ENCODE data around the gene RPS15A. TPM values are rescaled to one million over a fixed set of nuclear protein-coding genes. Genes with fewer than 3 reads are reported as not detected.

Gene RPS15A
- total RNA-seq, result 2,276 TPM

DNA sequence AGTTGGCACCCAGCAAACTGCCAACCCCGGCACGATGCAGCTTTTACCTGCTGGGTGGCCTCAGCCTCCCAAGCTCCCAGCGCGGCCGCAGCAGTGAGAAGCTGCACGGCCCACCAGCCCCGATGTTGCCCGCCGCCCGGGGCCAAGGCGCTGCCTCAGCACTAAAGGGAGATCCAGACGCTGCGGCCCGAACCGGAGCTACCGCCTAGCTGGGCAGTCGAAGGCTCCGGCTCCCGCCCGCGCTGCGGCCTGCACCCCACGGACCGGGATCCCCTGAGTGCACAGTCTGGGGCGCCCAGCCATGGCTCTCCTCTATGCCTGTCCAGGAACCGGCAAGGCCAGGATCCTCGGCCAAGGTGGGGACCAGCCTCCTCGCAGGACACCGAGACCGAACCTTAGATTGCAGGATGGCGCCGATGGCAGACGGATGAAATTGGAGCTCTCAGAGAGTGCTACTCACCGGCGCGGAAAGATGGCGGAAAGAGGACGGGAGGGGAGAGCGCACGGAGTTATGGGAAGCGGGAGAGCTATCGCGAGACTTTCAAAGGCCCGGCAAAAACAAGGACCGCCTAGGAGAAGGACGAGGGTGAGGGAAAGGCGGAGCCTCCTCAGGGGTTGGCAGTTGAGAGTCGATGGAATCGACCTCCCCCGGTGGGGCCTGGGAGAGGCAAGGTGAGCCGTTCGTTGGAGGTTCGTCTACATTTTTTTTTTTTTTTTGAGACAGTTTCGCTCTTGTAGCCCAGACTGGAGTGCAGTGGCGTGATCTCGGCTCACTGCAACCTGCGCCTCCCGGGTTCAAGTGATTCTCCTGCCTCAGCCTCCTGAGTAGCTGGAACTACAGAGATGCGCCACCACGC lies at the start of gene RPS15A:
Gene RPS15A, minus strand, starts transcription at position 485 of the 857 bp plus-strand sequence. CDS start 1,221 bp downstream, outside the sequence.
- Histone ChIP-seq H3K9me3 (ENCODE audit: control insufficient read depth in 3 of 3, low read length in 3 of 3) (no peaks in the 10 kb centered on the region), H3K36me3 (ENCODE audit: control insufficient read depth in 3 of 3, insufficient read depth in 3 of 3, low read length in 3 of 3) (peaks cover 41 to 48% (median 47%) of the 10 kb centered on the region in 3 donors), H3K27me3 (ENCODE audit: control insufficient read depth in 3 of 3, insufficient read depth in 3 of 3, low read length in 3 of 3) (no peaks in the 10 kb centered on the region), H3K27ac (ENCODE audit: low read depth, low read length) (peak within 1 kb of the TSS; percentile 84), H3K4me3 (ENCODE audit: low read length in 3 of 3) (peak within 1 kb of the TSS; percentile 91 to 99 (median 99)), H3K9ac (ENCODE audit: low read depth in 1 of 3, low read length in 3 of 3) (peak within 1 kb of the TSS; percentile 95 to 97 (median 97)), H3K4me1 (ENCODE audit: control insufficient read depth in 3 of 3, insufficient read depth in 3 of 3, low read length in 3 of 3) (peaks cover 38 to 50% (median 40%) of the 10 kb centered on the region in 3 donors)

DNA sequence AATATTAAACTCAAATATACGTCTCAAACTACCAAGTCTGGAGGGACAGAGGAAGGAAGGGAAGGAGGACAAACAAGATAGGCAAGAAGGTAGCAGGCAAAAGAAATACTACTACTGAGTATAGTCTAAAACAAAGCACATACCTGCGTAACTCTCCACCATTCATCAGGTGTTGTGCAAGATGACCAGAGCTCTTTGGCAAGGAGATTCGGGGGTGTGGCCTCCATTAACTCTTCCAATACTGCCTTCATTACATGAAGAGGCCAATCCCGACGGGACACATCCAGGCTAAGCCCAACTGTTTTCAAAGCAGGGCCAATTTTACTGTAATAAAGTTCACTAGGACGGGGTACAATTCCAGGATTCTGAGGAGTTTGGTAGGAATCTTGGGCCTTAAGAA lies 49.4 kb upstream of the RPS15A start:
- no peaks in the 10 kb centered on the region for H3K27me3 ChIP-seq (ENCODE audit: control insufficient read depth in 3 of 3, insufficient read depth in 3 of 3, low read length in 3 of 3)
- H3K27ac ChIP-seq (ENCODE audit: low read depth, low read length), result no peak overlapping the region
- peaks cover 57 to 77% (median 70%) of the 10 kb centered on the region in 3 donors for H3K36me3 ChIP-seq (ENCODE audit: control insufficient read depth in 3 of 3, insufficient read depth in 3 of 3, low read length in 3 of 3)
- H3K4me3 ChIP-seq (ENCODE audit: low read length in 3 of 3), result no peak overlapping the region
- H3K9ac ChIP-seq (ENCODE audit: low read depth in 1 of 3, low read length in 3 of 3), result no peak overlapping the region
- H3K4me1 ChIP-seq (ENCODE audit: control insufficient read depth in 3 of 3, insufficient read depth in 3 of 3, low read length in 3 of 3), result no peaks in the 10 kb centered on the region
- H3K9me3 ChIP-seq (ENCODE audit: control insufficient read depth in 3 of 3, low read length in 3 of 3), result no peaks in the 10 kb centered on the region

DNA sequence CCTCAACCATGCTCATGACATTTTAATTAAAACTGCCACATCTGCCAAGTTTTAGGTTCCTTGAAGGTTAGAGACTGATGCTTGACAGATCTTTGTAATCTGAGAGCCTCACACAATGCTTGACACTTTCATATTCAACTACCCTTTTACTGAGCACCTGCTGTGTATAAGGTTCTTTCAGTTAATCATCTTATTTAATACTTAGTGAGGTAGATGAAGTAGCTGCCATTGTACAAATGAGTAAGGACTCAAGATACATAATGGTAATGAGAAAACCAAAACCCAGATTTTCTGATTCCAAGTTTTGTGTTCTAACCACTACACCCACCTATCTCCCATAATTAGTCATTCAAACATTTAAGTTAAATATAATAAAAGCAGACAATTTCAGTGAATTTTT lies 46.6 kb upstream of the RPS15A start:
- Histone ChIP-seq H3K9ac (ENCODE audit: low read depth in 1 of 3, low read length in 3 of 3) (no peak overlapping the region), H3K27ac (ENCODE audit: low read depth, low read length) (no peak overlapping the region), H3K9me3 (ENCODE audit: control insufficient read depth in 3 of 3, low read length in 3 of 3) (no peaks in the 10 kb centered on the region), H3K4me3 (ENCODE audit: low read length in 3 of 3) (no peak overlapping the region), H3K36me3 (ENCODE audit: control insufficient read depth in 3 of 3, insufficient read depth in 3 of 3, low read length in 3 of 3) (peaks cover 70 to 86% (median 84%) of the 10 kb centered on the region in 3 donors), H3K4me1 (ENCODE audit: control insufficient read depth in 3 of 3, insufficient read depth in 3 of 3, low read length in 3 of 3) (no peaks in the 10 kb centered on the region), H3K27me3 (ENCODE audit: control insufficient read depth in 3 of 3, insufficient read depth in 3 of 3, low read length in 3 of 3) (no peaks in the 10 kb centered on the region)

DNA sequence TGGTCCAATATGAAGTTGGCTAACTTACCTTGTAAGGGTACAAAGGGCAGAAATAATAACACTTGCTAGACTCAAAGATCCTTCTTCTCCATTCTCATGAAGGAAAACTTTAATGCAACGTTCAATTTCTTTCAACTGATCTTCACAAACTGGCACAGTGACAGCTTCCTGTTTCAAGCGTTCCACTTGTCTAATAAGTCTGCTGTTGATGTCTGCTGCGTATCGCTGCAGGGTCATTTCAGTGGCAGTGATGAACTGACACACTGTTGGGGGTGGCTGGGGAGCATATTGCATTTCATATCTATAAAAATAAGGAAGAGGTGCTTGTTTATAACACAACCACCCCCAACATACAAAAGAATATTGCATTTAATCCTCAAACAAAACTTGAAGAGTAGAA lies 44.7 kb upstream of the RPS15A start:
- Histone ChIP-seq H3K27me3 (ENCODE audit: control insufficient read depth in 3 of 3, insufficient read depth in 3 of 3, low read length in 3 of 3) (no peaks in the 10 kb centered on the region), H3K4me3 (ENCODE audit: low read length in 3 of 3) (no peak overlapping the region), H3K9ac (ENCODE audit: low read depth in 1 of 3, low read length in 3 of 3) (no peak overlapping the region), H3K9me3 (ENCODE audit: control insufficient read depth in 3 of 3, low read length in 3 of 3) (no peaks in the 10 kb centered on the region), H3K4me1 (ENCODE audit: control insufficient read depth in 3 of 3, insufficient read depth in 3 of 3, low read length in 3 of 3) (no peaks in the 10 kb centered on the region), H3K27ac (ENCODE audit: low read depth, low read length) (no peak overlapping the region), H3K36me3 (ENCODE audit: control insufficient read depth in 3 of 3, insufficient read depth in 3 of 3, low read length in 3 of 3) (peaks cover 72 to 92% (median 90%) of the 10 kb centered on the region in 3 donors)

DNA sequence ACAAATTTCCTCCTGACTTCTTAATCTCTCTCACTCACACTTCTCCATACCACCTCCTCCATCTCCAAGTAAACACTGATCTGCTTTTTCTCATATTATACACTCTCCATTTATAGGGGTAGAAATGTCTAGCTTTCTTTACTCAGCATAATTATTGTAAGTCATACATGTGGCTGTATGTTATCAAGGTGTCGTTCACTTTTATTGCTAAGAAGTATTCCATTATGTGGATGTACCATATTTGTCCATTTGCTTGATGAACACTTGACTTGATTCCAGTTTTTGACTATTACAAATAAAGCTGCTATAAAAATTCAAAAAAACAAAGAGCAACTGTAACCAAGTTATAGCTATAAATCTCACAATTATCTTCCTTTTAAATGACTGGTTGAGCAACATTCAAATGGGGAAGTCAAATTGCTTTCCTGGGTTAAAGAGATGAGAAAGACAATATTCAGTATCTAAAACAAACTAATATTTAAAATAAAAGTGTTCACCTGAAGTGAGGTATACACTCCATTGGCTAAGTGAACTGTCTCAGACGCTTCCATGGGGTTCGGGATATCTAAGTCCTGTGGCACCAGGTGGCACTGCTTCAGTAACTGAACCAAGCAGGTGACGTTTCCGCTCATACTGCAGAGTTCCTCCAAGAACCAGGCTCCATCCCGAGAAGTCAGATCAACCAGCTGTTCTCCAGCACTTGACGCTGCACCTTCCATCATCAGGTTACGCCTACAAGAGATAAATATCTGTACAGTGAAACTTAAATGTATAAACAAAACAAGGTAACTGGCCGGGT lies 43.8 kb upstream of the RPS15A start:
- no peaks in the 10 kb centered on the region for H3K9me3 ChIP-seq (ENCODE audit: control insufficient read depth in 3 of 3, low read length in 3 of 3)
- H3K9ac ChIP-seq (ENCODE audit: low read depth in 1 of 3, low read length in 3 of 3), result no peak overlapping the region
- H3K36me3 ChIP-seq (ENCODE audit: control insufficient read depth in 3 of 3, insufficient read depth in 3 of 3, low read length in 3 of 3), result peaks cover 76 to 93% (median 91%) of the 10 kb centered on the region in 3 donors
- no peaks in the 10 kb centered on the region for H3K4me1 ChIP-seq (ENCODE audit: control insufficient read depth in 3 of 3, insufficient read depth in 3 of 3, low read length in 3 of 3)
- H3K27ac ChIP-seq (ENCODE audit: low read depth, low read length), result no peak overlapping the region
- no peaks in the 10 kb centered on the region for H3K27me3 ChIP-seq (ENCODE audit: control insufficient read depth in 3 of 3, insufficient read depth in 3 of 3, low read length in 3 of 3)
- no peak overlapping the region for H3K4me3 ChIP-seq (ENCODE audit: low read length in 3 of 3)

DNA sequence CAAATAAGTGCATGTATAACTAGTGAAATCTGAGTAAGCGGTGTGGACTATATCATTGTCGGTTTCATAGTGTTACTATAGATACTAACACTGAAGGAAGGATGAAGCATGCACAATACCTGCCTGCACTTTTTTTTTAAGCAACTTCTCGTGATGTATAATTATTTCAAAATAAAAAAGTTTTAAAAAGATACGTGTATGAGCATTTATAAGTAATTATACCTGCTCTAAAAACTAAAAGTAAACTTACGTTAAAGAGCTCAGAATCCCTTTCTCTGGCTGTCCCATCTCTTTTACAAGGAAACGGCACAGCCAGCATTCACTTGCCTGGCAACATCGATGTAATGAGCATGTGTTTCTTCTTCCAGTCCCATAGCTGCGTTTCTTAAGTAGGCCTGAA lies 42.5 kb upstream of the RPS15A start:
- H3K36me3 ChIP-seq (ENCODE audit: control insufficient read depth in 3 of 3, insufficient read depth in 3 of 3, low read length in 3 of 3), result peaks cover 64 to 88% (median 88%) of the 10 kb centered on the region in 3 donors
- H3K4me1 ChIP-seq (ENCODE audit: control insufficient read depth in 3 of 3, insufficient read depth in 3 of 3, low read length in 3 of 3), result no peaks in the 10 kb centered on the region
- no peak overlapping the region for H3K9ac ChIP-seq (ENCODE audit: low read depth in 1 of 3, low read length in 3 of 3)
- H3K27ac ChIP-seq (ENCODE audit: low read depth, low read length), result no peak overlapping the region
- H3K4me3 ChIP-seq (ENCODE audit: low read length in 3 of 3), result no peak overlapping the region
- no peaks in the 10 kb centered on the region for H3K27me3 ChIP-seq (ENCODE audit: control insufficient read depth in 3 of 3, insufficient read depth in 3 of 3, low read length in 3 of 3)
- no peaks in the 10 kb centered on the region for H3K9me3 ChIP-seq (ENCODE audit: control insufficient read depth in 3 of 3, low read length in 3 of 3)

DNA sequence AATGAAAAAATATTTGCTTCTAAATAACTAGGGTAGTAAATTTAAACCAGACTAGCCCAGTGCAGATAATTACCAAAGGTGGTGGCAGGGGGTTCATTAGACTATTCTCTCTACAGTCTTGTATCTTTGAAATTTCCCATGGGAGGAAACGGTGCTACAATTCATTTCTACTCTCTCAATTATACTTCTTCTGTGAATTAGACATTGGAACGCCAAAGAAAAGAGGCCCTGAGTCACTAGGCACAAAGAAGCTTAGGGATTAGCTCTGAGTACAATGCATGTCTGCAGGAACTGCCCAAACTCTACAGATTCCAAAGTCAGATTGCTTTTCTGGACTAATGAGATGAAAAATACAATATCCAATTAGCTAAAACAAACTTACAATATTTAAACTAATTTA lies 41.9 kb upstream of the RPS15A start:
- H3K9ac ChIP-seq (ENCODE audit: low read depth in 1 of 3, low read length in 3 of 3), result no peak overlapping the region
- H3K9me3 ChIP-seq (ENCODE audit: control insufficient read depth in 3 of 3, low read length in 3 of 3), result no peaks in the 10 kb centered on the region
- no peak overlapping the region for H3K4me3 ChIP-seq (ENCODE audit: low read length in 3 of 3)
- H3K27me3 ChIP-seq (ENCODE audit: control insufficient read depth in 3 of 3, insufficient read depth in 3 of 3, low read length in 3 of 3), result no peaks in the 10 kb centered on the region
- H3K36me3 ChIP-seq (ENCODE audit: control insufficient read depth in 3 of 3, insufficient read depth in 3 of 3, low read length in 3 of 3), result peaks cover 62 to 82% (median 82%) of the 10 kb centered on the region in 3 donors
- no peak overlapping the region for H3K27ac ChIP-seq (ENCODE audit: low read depth, low read length)
- no peaks in the 10 kb centered on the region for H3K4me1 ChIP-seq (ENCODE audit: control insufficient read depth in 3 of 3, insufficient read depth in 3 of 3, low read length in 3 of 3)

DNA sequence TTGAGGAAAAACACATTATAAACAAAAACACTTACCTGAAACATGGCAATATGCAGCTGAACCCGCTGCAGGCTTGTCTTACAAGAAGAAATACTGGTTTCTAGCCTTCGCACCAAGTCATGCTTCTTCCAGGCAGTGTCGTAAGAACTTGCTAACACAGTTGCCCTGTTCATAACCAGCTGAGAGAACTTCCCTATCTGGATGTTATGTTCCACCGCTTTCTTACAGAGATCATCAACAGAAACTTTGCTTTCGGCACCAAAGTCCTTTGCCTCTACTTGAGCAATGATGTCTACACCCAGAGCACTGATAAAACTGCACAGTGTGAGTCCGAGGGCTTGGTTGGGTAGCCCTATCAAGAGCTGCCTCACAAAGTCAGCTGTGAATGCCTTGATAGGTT lies 39.1 kb upstream of the RPS15A start:
- Histone ChIP-seq H3K27me3 (ENCODE audit: control insufficient read depth in 3 of 3, insufficient read depth in 3 of 3, low read length in 3 of 3) (no peaks in the 10 kb centered on the region), H3K9ac (ENCODE audit: low read depth in 1 of 3, low read length in 3 of 3) (no peak overlapping the region), H3K36me3 (ENCODE audit: control insufficient read depth in 3 of 3, insufficient read depth in 3 of 3, low read length in 3 of 3) (peaks cover 37 to 56% (median 54%) of the 10 kb centered on the region in 3 donors), H3K4me1 (ENCODE audit: control insufficient read depth in 3 of 3, insufficient read depth in 3 of 3, low read length in 3 of 3) (no peaks in the 10 kb centered on the region), H3K27ac (ENCODE audit: low read depth, low read length) (no peak overlapping the region), H3K4me3 (ENCODE audit: low read length in 3 of 3) (no peak overlapping the region), H3K9me3 (ENCODE audit: control insufficient read depth in 3 of 3, low read length in 3 of 3) (no peaks in the 10 kb centered on the region)

DNA sequence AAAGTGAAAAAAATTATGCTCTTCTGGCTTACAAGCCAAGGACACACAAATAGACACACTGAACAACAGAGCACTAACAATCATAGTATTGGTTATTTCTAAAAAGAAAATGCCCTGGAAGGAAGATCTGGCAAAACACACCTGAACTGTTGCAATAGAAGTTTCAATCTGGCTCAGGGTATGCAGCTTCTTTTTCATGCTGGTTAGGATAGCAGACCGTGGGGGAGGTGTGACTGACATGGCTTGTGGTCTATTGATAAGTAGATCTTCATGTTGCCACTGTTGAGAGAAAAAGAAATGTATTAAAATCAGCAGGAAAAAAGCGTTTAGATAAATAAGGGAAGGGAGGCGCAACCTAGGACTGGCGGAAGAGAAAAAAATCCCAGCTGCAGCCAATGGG lies 37.8 kb upstream of the RPS15A start:
- no peaks in the 10 kb centered on the region for H3K9me3 ChIP-seq (ENCODE audit: control insufficient read depth in 3 of 3, low read length in 3 of 3)
- H3K27ac ChIP-seq (ENCODE audit: low read depth, low read length), result no peak overlapping the region
- H3K4me3 ChIP-seq (ENCODE audit: low read length in 3 of 3), result no peak overlapping the region
- H3K4me1 ChIP-seq (ENCODE audit: control insufficient read depth in 3 of 3, insufficient read depth in 3 of 3, low read length in 3 of 3), result no peaks in the 10 kb centered on the region
- no peak overlapping the region for H3K9ac ChIP-seq (ENCODE audit: low read depth in 1 of 3, low read length in 3 of 3)
- no peaks in the 10 kb centered on the region for H3K27me3 ChIP-seq (ENCODE audit: control insufficient read depth in 3 of 3, insufficient read depth in 3 of 3, low read length in 3 of 3)
- peaks cover 30 to 46% (median 42%) of the 10 kb centered on the region in 3 donors for H3K36me3 ChIP-seq (ENCODE audit: control insufficient read depth in 3 of 3, insufficient read depth in 3 of 3, low read length in 3 of 3)

DNA sequence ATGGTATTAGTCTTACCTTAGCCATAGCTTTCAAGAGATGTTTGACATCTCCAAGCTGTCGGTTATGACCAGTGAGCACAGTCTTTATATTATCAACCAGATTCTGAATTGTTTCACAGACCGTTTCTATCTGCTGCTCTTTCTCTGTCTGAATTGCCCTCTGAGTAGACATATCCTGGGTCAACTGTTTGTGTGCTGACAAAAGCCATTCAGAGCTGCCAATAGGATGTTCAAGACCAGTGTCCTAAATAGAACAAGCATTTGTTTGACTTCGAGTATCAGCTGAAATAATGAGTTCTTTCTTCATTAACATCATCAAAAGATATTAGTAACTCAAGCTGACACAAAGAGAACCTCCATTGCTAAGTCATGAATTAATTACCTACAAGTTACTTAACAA lies 26.2 kb upstream of the RPS15A start:
- Histone ChIP-seq H3K9ac (ENCODE audit: low read depth in 1 of 3, low read length in 3 of 3) (peak overlapping the region in 2 of 3 donors; percentile 41 to 54), H3K4me3 (ENCODE audit: low read length in 3 of 3) (no peak overlapping the region), H3K27ac (ENCODE audit: low read depth, low read length) (peak overlapping the region; percentile 64), H3K36me3 (ENCODE audit: control insufficient read depth in 3 of 3, insufficient read depth in 3 of 3, low read length in 3 of 3) (peaks cover 17 to 53% (median 35%) of the 10 kb centered on the region in 3 donors), H3K9me3 (ENCODE audit: control insufficient read depth in 3 of 3, low read length in 3 of 3) (no peaks in the 10 kb centered on the region), H3K27me3 (ENCODE audit: control insufficient read depth in 3 of 3, insufficient read depth in 3 of 3, low read length in 3 of 3) (no peaks in the 10 kb centered on the region), H3K4me1 (ENCODE audit: control insufficient read depth in 3 of 3, insufficient read depth in 3 of 3, low read length in 3 of 3) (peaks cover 7 to 18% (median 9%) of the 10 kb centered on the region in 3 donors)

All from skeletal muscle tissue (tissue), 4 donors.